Measurements from ENCODE around the gene SGMS1.

The SGMS1 gene

DNA sequence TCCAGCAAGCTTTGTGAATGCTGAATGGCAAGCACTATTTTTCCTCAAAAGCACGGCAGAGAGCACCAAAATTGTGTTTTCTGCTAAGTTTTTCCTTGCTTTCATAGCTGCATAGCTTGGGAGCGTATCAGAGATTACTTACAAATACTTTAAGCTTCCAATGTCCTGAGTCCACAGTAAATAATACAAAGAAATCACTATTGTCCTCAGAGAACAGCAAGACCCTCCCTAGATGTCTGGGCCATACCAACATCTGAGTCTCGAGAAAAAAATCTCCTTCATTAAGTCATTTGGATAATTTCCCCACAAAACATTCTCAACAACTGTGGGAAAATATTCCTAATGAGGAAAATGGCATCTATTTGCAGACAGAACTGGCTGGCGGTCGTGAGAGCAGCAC lies 41.7 kb downstream of the SGMS1 start:
- DNase-seq (ENCODE audit: low spot score): no peak
- TF ChIP-seq, protein P1, sequence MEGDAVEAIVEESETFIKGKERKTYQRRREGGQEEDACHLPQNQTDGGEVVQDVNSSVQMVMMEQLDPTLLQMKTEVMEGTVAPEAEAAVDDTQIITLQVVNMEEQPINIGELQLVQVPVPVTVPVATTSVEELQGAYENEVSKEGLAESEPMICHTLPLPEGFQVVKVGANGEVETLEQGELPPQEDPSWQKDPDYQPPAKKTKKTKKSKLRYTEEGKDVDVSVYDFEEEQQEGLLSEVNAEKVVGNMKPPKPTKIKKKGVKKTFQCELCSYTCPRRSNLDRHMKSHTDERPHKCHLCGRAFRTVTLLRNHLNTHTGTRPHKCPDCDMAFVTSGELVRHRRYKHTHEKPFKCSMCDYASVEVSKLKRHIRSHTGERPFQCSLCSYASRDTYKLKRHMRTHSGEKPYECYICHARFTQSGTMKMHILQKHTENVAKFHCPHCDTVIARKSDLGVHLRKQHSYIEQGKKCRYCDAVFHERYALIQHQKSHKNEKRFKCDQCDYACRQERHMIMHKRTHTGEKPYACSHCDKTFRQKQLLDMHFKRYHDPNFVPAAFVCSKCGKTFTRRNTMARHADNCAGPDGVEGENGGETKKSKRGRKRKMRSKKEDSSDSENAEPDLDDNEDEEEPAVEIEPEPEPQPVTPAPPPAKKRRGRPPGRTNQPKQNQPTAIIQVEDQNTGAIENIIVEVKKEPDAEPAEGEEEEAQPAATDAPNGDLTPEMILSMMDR (IDR thresholded peaks at IDR 0.05; ENCODE audit: extremely low read depth, insufficient read depth, missing control alignments): no peak
- in situ Hi-C loops (cut with MboI; ENCODE audit: low pct_unique_long_range_greater_than_20kb, low sequenced_read_pairs, unreplicated experiment): no loop called here

DNA sequence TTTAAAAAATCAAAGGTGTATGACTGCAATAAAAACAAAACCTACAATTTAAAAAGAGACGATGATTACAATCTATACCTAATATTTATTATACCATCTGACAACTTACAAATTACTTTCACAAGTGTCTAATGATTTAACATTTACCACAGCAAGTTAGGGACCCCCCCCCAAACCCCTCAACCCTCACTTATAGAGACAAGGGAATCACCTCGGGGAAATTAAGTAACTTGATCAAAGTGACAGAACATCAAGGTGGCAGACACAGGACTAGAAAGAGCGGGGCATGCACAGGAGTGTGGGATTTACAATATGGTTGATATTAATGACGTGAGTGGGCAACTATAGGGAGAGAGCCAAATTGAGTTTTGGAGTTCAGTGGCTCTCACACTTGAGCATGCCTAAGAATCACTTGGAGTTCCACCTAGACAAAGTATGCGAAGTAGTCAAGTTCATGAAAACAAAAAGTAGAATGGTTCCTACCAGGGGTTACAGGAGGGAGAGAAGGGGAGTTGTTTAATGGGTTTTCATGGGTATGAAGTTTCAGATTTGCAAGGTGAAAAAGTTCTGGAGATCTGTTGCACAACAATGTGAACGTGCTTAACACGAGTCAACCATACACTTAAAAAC lies 43.4 kb downstream of the SGMS1 start:
- TF ChIP-seq, protein P1 (IDR thresholded peaks at IDR 0.05; ENCODE audit: extremely low read depth, insufficient read depth, missing control alignments): no peak

DNA sequence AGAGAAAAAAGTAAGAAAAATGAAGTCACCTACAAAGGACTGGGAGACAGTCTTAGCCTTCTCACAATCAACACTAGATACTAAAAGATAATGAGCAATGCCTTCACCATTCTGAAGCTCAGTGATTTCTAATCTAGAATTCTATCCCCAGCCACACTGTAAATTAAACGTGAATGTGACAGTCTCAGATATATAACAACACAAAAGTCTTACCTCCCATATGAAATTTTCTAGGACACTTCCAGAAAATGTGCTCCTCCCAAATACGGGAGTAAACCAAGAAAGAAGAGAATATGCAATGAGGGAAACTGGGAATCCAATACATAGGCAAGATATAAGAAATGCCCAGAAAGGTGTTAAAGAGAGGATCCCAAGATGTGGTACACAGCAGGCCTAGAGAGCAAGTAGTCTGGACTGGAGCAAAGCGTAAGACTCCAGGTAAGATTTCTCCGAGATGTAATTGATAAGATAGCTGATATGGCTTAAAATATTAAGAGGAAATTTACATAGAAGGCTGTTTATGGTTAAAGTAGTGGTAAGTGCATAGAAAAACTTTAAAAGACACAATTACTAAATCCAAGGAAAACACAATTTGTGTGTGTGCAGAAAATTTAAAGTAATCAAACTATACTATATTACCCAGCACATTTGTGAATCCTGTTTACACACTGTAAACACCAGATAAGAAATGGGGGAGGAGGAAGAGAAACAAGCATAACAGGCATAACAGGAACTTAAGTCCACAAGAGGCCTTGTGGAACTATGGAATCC lies 44.1 kb downstream of the SGMS1 start:
- DNase-seq (ENCODE audit: low spot score): no peak
- in situ Hi-C loops (cut with MboI; ENCODE audit: low pct_unique_long_range_greater_than_20kb, low sequenced_read_pairs, unreplicated experiment): no loop called here
- TF ChIP-seq, protein P1 (IDR thresholded peaks at IDR 0.05; ENCODE audit: extremely low read depth, insufficient read depth, missing control alignments): no peak

More for the DNA sequence above, 43.4 kb downstream of the SGMS1 start:
- in situ Hi-C loops (cut with MboI; ENCODE audit: low pct_unique_long_range_greater_than_20kb, low sequenced_read_pairs, unreplicated experiment): no loop called here
- DNase-seq (ENCODE audit: low spot score): no peak

DNA sequence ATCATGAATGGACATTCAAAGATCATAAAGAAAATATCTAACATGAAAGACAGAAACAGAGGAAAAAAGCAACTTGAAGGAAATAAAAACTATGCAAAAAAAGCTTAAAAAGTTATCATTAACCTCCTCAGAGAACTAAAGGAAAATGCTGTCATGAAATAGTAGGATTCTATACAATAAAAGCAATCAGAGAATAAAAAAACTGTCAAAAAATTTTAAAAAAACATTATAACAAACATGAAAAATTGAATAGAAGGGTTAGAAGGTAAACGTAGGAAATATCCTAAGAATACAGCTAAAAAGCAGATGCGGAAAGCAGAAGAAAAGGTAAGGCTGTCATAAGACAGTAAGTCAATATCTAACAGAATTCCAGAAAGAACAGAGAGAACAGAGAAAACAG lies 44.8 kb downstream of the SGMS1 start:
- DNase-seq (ENCODE audit: low spot score): no peak
- TF ChIP-seq, protein P1 (IDR thresholded peaks at IDR 0.05; ENCODE audit: extremely low read depth, insufficient read depth, missing control alignments): no peak
- in situ Hi-C loops (cut with MboI; ENCODE audit: low pct_unique_long_range_greater_than_20kb, low sequenced_read_pairs, unreplicated experiment): no loop called here

DNA sequence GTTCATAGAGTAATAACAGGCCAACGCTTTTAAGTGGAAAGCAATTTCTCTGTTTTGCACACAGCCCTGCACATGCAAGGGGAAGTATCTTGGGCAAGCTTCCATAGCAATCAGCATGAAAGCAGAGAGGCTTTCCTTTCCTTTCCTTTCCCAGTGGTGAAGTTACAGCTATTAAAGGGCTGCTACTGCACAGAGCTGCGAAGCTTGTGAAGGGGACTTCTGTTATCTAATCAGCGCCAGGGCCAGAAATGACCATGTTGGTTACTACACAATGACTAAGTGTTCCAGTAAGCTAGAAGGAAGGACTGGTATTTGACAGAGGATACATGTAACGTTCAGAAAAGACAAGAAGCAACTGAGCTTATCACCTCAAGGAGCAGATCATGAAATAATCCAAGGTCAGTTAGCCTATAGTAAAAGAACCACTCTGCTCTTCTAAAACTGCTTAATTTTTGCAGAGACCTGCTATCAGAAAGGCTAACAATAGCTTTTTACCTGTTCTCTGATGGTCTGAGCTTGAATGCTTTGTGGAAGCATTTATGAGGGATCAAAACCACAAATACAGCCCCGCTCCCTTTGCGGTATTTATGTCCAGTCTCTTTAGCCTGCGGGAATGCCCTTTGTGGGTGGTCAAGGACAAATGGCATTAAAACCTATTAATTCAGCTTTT lies 45.9 kb downstream of the SGMS1 start:
- TF ChIP-seq, protein P1 (IDR thresholded peaks at IDR 0.05; ENCODE audit: extremely low read depth, insufficient read depth, missing control alignments): no peak
- DNase-seq (ENCODE audit: low spot score): no peak
- in situ Hi-C loops (cut with MboI; ENCODE audit: low pct_unique_long_range_greater_than_20kb, low sequenced_read_pairs, unreplicated experiment): no loop called here

DNA sequence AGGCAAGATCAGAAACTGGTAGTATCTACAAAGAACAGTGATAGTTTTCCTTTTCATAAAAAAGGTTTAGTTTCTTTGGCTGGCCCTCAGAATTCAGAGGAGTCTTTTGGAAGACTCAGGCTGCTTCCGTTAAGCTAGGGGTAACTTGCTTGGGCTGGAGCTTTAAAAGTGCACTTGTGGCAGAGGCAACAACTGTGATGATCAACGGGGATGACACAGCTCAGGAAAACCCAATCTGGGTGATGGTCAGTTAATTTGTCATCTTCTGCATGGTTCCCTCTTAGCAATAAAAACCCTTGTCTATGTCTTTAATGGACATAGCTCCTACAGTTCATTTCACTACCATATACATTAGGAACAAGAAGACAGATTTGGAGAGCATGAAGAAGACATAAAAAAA lies 46.7 kb downstream of the SGMS1 start:
- in situ Hi-C loops (cut with MboI; ENCODE audit: low pct_unique_long_range_greater_than_20kb, low sequenced_read_pairs, unreplicated experiment): no loop called here
- TF ChIP-seq, protein P1 (IDR thresholded peaks at IDR 0.05; ENCODE audit: extremely low read depth, insufficient read depth, missing control alignments): no peak
- no peak for DNase-seq (ENCODE audit: low spot score)

All from GM13977 (cell line).